IPS DF 19.7 (cell line): ENCODE data around the gene ARID1A.

Source experiments
- DNase-seq: peaks from one replicate; pipeline ENCODE4 v3.0.0-alpha.2; 2013; ENCODE audit warnings: low read depth, low spot score

ARID1A gene

GRCh38 chr1:26759531-26759930 is 63.7 kb downstream of the ARID1A start:
- DNase-seq, result no peak

- no peak for DNase-seq
Observed at GRCh38 chr1:26761217-26761616, 65.4 kb downstream of the ARID1A start.

- DNase-seq, result no peak
Observed at GRCh38 chr1:26767714-26768113, 71.9 kb downstream of the ARID1A start.

- no peak for DNase-seq
Observed at GRCh38 chr1:26768755-26769154, 72.9 kb downstream of the ARID1A start.

- no peak for DNase-seq
Observed at GRCh38 chr1:26771285-26771642, 75.4 kb downstream of the ARID1A start.

GRCh38 chr1:26771643-26772321 is 76.0 kb downstream of the ARID1A start:
- DNase-seq, result no peak

- no peak for DNase-seq
Observed at GRCh38 chr1:26772687-26773086, 76.9 kb downstream of the ARID1A start.

- no peak for DNase-seq
Observed at GRCh38 chr1:26774462-26774861, 78.6 kb downstream of the ARID1A start.

GRCh38 chr1:26775666-26776065 is 79.9 kb downstream of the ARID1A start:
- DNase-seq, result no peak

GRCh38 chr1:26779098-26779668 is 83.4 kb downstream of the ARID1A start:
- DNase-seq, result no peak

- no peak for DNase-seq
Observed at GRCh38 chr1:26780344-26780957, 84.6 kb downstream of the ARID1A start.

- DNase-seq, result no peak
Observed at GRCh38 chr1:26781206-26781825, 85.5 kb downstream of the ARID1A start.

GRCh38 chr1:26782521-26783212 is 86.9 kb downstream of the ARID1A start:
- DNase-seq, result no peak

- DNase-seq, result no peak
Observed at GRCh38 chr1:26783646-26784022, 87.8 kb downstream of the ARID1A start.

- DNase-seq, result no peak
Observed at GRCh38 chr1:26784023-26784871, 88.4 kb downstream of the ARID1A start.

- no peak for DNase-seq
Observed at GRCh38 chr1:26784886-26785285, 89.1 kb downstream of the ARID1A start.

GRCh38 chr1:26785611-26786436 is 90.0 kb downstream of the ARID1A start:
- no peak for DNase-seq

GRCh38 chr1:26786437-26787380 is 90.9 kb downstream of the ARID1A start:
- no peak for DNase-seq

- DNase-seq, result no peak
Observed at GRCh38 chr1:26787381-26787705, 91.5 kb downstream of the ARID1A start.
